Effector memory CD8-positive, alpha-beta T cell (primary cell): ENCODE measurements around the gene CNN1.

Experiments used
- ATAC-seq: fragments of 150-1000 bp; cut with Tn5 transposase; replicated peaks from 2 replicates; pipeline ENCODE4 v1.10.0; 2021; ENCODE audit warnings: mild to moderate bottlenecking, moderate library complexity
- DNase-seq, 3 experiments: peaks; one replicate each; pipeline ENCODE4 v3.0.0; 2021
- H3K27ac Mint-ChIP-seq, 2 donors: one replicate each; pipeline ENCODE4 v1.8.0; 2022; ENCODE audit warnings: mild to moderate bottlenecking in 2 of 2, mixed read lengths in 2 of 2, moderate library complexity in 2 of 2
- H3K27me3 Mint-ChIP-seq, 2 donors: one replicate each; pipeline ENCODE4 v1.8.0; 2022; ENCODE audit warnings: mixed read lengths in 2 of 2
- H3K36me3 Mint-ChIP-seq: one replicate; pipeline ENCODE4 v1.8.0; 2022; ENCODE audit warnings: mild to moderate bottlenecking, moderate library complexity, mixed read lengths; ENCODE audit not compliant: insufficient read depth
- H3K4me1 Mint-ChIP-seq, 2 donors: one replicate each; pipeline ENCODE4 v1.8.0; 2022; ENCODE audit warnings: low read depth in 2 of 2, mixed read lengths in 2 of 2
- H3K4me3 Mint-ChIP-seq, 2 donors: one replicate each; pipeline ENCODE4 v1.8.0; 2022; ENCODE audit warnings: mild to moderate bottlenecking in 2 of 2, mixed read lengths in 2 of 2, moderate library complexity in 2 of 2
- H3K9me3 Mint-ChIP-seq, 2 donors: one replicate each; pipeline ENCODE4 v1.8.0; 2022; ENCODE audit warnings: mixed read lengths in 2 of 2
- total RNA-seq, 9 experiments: gene quantifications; one replicate each; lab custom pipeline; 2026; lab: John Stamatoyannopoulos, UW

The CNN1 gene
- total RNA-seq: 0 to 0.18 (median 0) reads per million in 9 experiments

DNA sequence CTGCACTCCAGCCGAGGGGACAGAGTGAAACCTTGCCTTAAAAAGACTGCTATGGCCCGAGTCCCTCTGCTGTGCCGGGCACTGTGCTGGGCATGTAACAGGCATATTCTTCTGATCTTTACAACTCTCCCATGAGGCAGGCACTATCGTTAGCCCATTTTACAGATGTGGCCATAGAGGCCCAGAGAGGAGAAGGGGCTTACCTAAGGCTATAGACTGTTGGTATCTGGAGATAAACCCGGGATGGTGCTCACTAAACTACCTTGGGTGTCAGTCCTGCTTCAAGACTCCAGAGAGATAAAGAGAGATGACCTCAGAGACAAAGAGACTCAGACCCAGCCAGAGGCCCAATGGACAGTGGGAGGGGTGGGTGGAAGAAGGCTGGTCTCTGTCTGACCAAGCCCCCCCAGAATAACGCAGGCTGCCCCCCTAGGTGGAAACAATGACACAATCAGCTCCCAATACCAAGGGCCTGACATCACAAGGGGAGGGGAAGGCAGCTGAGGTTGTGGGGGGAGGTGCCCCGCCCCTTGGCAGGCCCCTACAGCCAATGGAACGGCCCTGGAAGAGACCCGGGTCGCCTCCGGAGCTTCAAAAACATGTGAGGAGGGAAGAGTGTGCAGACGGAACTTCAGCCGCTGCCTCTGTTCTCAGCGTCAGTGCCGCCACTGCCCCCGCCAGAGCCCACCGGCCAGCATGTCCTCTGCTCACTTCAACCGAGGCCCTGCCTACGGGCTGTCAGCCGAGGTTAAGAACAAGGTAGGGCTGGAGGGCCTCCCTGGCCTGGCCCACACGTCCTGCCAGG is at the start of gene CNN1:
TSS of gene CNN1 (plus strand) at position 620 of the 805 bp plus-strand sequence. CDS start at position 697, 77 bp downstream.
- Mint-ChIP-seq H3K27me3 (peaks cover 20 to 36% of the 10 kb centered on the region in 2 donors), H3K36me3 (peaks cover 7% of the 10 kb centered on the region), H3K4me1 (peaks cover 5 to 6% of the 10 kb centered on the region in 2 donors), H3K9me3 (no peaks in the 10 kb centered on the region), H3K4me3 (no peak within 1 kb of the TSS), H3K27ac (peak within 1 kb of the TSS in 1 of 2 donors; percentile 12)
- no peak for ATAC-seq
- DNase-seq: no peak

DNA sequence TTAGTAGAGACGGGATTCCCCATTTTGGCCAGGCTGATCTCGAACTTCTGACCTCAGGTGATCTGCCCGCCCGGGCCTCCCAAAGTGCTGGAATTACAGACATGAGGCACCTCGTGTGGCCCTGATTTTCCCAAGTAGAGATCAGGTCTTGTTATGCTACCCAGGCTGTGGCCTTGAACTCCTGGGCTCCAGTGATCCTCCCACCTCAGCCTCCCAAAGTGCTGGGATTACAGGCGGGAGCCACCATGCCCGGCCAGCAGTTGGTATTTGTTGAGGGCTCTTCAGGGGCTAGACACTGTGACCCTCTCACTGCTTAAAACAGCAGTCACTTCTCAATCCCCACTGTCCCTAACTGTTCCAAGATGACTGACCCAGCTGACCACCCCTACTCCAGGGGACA is 49.3 kb upstream of the CNN1 start:
- DNase-seq (no peak), ATAC-seq (no peak)
- Mint-ChIP-seq H3K4me3 (no peak overlapping the region), H3K4me1 (no peaks in the 10 kb centered on the region), H3K27ac (no peak overlapping the region), H3K36me3 (peaks cover 28% of the 10 kb centered on the region), H3K27me3 (no peaks in the 10 kb centered on the region), H3K9me3 (no peaks in the 10 kb centered on the region)

DNA sequence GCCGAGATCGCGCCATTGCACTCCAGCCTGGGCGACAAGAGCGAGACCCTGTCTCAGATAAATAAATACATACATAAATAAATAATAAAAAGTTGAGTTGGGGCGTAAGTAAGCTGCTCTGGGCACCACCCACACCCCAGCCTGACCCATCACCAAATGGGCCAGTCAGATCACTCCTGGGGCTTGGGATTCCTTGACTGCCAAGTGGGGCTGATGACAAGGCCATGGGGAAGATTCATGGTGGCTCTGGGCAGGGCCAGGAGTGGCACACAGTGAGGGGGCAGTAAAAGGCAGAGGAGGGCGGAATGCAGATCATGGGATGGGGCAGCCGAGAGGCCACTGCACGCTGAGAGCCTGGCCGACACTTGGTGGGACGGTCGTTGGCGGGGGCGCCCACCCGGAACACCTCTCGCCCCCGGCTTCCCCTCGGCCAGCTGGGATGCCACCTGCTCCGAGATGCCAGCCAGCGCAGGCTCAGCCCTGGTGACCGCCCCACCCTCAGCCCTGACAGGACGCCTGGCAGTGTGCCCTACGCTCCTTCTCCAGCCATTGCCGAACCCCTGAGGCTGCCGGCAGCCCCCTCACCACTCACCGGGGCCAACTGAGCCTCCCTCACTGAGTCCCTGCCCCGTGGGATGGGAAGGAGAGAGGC is 43.9 kb upstream of the CNN1 start:
- no peak for ATAC-seq
- no peaks in the 10 kb centered on the region for H3K27me3 Mint-ChIP-seq

DNA sequence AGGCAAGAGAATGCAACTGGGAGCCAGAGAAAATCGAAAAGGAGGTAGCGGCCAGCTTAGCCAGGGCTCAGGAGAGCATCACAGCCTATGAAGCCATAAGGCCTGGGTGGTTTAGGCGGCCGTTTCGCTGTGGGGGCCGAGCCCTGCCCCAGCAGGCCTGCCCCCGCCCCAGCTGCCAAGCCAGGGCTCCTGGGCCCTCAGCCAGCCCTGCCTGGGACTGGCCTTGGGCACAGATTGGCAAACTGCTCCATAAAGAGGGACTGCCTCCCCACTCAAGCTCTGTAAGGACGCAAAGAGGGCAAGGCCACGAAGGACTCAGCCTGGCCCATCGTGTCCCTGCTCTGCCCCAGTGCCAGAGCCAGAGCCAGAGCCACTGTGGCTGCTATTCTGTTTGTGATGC is 43.2 kb upstream of the CNN1 start:
- ATAC-seq (no peak), DNase-seq (no peak)
- Mint-ChIP-seq H3K9me3 (no peaks in the 10 kb centered on the region), H3K36me3 (peaks cover 21% of the 10 kb centered on the region), H3K27ac (peak overlapping the region in 1 of 2 donors; percentile 39), H3K27me3 (no peaks in the 10 kb centered on the region), H3K4me3 (no peak overlapping the region), H3K4me1 (peaks cover 6 to 8% of the 10 kb centered on the region in 2 donors)

More for the DNA sequence above, 43.9 kb upstream of the CNN1 start:
- Mint-ChIP-seq H3K4me1 (peaks cover 3 to 6% of the 10 kb centered on the region in 2 donors), H3K9me3 (no peaks in the 10 kb centered on the region), H3K36me3 (peaks cover 24% of the 10 kb centered on the region), H3K4me3 (no peak overlapping the region), H3K27ac (peak overlapping the region in 1 of 2 donors; percentile 39)
- DNase-seq: no peak

DNA sequence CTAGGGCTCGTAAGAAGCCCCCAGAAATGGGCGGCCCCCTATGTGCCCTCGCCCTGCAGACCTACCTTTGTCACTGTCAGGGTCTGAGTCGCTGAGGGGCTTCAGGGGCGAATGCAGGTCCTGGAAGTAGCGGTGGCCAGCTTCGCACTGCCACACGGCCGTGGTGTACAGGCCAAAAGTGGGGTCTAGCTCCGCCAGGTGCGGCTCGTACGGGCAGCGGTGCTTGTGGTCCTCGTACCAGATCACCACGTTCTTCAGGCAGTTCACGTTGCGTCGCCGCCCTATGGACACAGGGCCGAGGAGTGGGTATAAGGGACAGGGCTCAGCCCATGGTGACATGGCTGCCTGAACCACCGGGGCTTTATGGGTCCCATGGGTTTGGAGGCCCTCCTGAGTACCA is 42.8 kb upstream of the CNN1 start:
- H3K27me3 Mint-ChIP-seq: no peaks in the 10 kb centered on the region
- no peak overlapping the region for H3K4me3 Mint-ChIP-seq
- H3K4me1 Mint-ChIP-seq: peaks cover 8 to 10% of the 10 kb centered on the region in 2 donors
- H3K27ac Mint-ChIP-seq: no peak overlapping the region
- H3K9me3 Mint-ChIP-seq: no peaks in the 10 kb centered on the region
- peaks cover 25% of the 10 kb centered on the region for H3K36me3 Mint-ChIP-seq
- no peak for ATAC-seq
- no peak for DNase-seq

DNA sequence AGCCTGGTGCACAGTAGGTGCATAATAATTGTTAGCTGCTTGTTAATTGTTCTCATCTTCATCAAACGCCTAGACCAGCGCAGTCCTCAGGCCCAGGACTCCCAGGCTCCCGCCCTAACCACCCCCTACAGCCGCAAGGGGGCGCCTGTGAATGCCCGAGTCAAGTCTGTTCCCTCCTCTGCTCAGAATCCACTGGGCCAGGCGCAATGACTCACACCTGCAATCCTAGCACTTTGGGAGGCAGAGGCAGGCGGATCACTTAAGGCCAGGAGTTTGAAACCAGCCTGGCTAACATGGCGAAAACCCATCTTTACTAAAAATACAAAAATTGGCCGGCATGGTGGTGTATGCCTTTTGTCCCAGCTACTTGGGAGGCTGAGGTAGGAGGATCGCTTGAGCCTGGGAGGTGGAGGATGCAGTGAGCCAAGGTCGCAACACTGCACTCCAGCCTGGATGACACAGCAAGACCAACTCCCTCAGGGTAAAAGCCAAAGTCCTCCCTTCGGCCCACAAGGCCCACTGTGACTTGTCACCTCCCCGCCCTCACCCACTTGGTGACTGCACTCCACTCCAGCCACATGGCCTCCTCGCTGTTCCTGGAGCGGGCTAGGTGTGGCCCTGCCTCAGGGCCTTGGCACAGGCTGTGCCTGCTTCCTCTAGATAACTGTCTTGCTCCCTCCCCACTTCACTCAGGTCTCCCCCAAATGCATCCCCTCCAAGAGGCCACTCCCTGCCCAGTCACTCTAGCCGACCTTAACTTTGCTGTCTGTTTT is 42.1 kb upstream of the CNN1 start:
- H3K36me3 Mint-ChIP-seq: peaks cover 23% of the 10 kb centered on the region
- peak overlapping the region in 1 of 2 donors; percentile 25 for H3K27ac Mint-ChIP-seq
- H3K4me3 Mint-ChIP-seq: no peak overlapping the region
- H3K27me3 Mint-ChIP-seq: no peaks in the 10 kb centered on the region
- H3K4me1 Mint-ChIP-seq: peaks cover 11 to 14% of the 10 kb centered on the region in 2 donors
- no peaks in the 10 kb centered on the region for H3K9me3 Mint-ChIP-seq
- ATAC-seq: peak; percentile 56
- DNase-seq: peak; percentile 41 to 53 (median 45)

DNA sequence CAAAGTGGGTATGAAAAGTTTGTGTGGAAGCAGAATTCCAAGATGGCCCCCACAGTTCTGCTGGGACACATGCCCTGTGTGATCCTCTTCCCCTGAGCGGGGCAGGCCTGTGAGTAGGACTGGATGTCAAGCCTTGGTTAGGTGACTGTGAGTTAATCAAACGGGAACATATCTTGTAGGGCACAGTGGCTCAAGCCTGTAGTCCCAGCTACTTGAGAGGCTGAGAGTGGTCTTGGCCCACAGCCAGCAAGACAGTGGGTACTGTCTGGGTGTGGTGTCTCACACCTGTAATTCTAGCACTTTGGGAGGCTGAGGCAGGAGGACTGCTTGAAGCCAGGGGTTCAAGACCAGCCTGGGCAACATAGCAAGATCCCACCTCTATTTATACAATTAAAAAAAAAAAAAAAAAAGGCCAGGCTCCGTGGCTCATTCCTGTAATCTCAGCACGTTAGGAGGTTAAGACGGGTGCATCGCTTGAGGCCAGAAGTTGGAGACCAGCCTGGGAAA is 39.4 kb upstream of the CNN1 start:
- ATAC-seq: no peak

DNA sequence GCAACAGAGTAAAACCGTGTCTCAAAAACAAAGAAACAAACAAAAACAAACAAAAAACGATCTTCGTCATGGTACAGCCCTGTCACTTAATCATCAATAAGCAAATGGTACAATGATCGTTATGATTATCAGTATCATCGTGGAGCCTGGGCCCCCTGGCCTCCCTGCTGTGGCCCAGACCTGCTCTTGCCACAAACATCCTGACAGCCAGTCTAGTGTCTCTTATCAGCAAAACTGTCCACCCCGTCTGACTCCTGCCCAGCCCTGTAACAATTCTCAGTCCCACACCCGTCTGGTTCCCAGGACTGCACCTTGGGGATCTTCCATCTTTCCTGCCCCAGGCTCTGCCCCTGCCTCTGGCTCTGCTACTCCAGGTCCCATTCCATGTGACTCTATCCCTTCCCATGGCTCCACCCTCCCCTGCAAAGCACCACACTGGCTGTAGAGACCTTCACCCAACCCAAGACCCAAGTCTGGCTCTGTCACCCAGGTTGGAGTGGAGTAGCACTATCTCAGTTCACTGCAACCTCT is 38.7 kb upstream of the CNN1 start:
- H3K4me1 Mint-ChIP-seq: peaks cover 18 to 20% of the 10 kb centered on the region in 2 donors
- no peaks in the 10 kb centered on the region for H3K27me3 Mint-ChIP-seq
- ATAC-seq (no peak), DNase-seq (no peak)
- H3K9me3 Mint-ChIP-seq: no peaks in the 10 kb centered on the region
- H3K36me3 Mint-ChIP-seq: peaks cover 15% of the 10 kb centered on the region
- no peak overlapping the region for H3K4me3 Mint-ChIP-seq
- peak overlapping the region in 1 of 2 donors; percentile 27 for H3K27ac Mint-ChIP-seq

More for the DNA sequence above, 39.4 kb upstream of the CNN1 start:
- Mint-ChIP-seq H3K27ac (no peak overlapping the region), H3K4me3 (no peak overlapping the region), H3K9me3 (no peaks in the 10 kb centered on the region), H3K4me1 (peaks cover 11 to 14% of the 10 kb centered on the region in 2 donors), H3K36me3 (peaks cover 14% of the 10 kb centered on the region), H3K27me3 (no peaks in the 10 kb centered on the region)
- no peak for DNase-seq

DNA sequence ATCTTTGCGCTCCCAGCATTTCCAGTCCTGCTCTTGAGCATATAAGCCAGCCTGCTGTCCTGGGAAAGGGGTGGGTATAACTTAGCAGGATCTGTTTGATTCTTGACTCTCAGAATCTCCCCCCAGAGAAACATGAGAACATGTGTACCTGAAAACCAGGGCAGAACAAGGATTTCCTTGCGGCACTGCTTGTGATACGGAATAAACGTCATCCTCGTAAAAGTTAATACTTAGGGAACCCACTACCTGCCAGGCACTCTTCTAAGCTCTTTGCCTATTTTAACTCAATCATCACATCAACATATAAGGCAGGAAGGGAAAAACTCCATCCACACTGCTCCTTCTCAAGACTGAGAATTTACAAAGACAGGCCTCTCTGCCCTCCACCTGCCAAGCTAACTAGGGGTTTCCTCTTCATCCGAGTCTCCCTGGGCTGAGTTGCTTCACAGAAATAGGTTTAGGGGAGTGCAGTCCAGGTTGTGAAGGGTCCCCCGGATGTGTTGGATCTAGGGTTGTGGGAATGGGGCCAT is 34.1 kb upstream of the CNN1 start:
- no peaks in the 10 kb centered on the region for H3K27me3 Mint-ChIP-seq
- peak overlapping the region; percentile 91 to 98 for H3K27ac Mint-ChIP-seq
- H3K36me3 Mint-ChIP-seq: peaks cover 45% of the 10 kb centered on the region
- H3K4me3 Mint-ChIP-seq: peak overlapping the region; percentile 90 to 93
- H3K4me1 Mint-ChIP-seq: peaks cover 24 to 26% of the 10 kb centered on the region in 2 donors
- DNase-seq: no peak
- ATAC-seq: no peak
- H3K9me3 Mint-ChIP-seq: no peaks in the 10 kb centered on the region

DNA sequence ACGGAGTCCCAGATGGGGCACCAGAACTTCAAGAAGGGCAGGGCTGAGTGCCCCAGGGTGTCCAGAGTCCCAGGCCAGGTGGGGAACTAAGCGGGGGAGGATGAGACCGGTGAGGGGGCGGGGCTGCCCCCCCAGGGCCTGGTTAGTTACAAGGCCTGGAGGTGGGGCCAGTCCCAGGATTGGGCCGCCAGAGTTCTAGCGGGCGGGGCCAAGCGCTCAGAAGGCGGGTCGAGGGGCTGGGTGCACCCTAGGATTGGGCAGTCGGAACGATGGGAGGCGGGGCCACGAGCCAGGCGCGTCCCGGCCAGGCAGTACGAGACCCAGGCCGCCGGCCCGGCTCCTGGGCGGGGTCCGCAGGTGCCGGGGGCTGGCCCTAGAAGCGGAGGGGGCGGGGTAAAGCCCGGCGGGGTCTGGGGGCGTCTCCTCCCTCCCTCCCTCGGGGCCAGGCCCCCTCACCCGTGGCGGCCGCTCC is 33.6 kb upstream of the CNN1 start:
- Mint-ChIP-seq H3K36me3 (peaks cover 42% of the 10 kb centered on the region), H3K27me3 (no peaks in the 10 kb centered on the region), H3K27ac (peak overlapping the region; percentile 91 to 98), H3K4me3 (peak overlapping the region; percentile 90 to 93), H3K9me3 (no peaks in the 10 kb centered on the region), H3K4me1 (peaks cover 21 to 24% of the 10 kb centered on the region in 2 donors)
- DNase-seq: peak; percentile 95 to 98 (median 97)
- ATAC-seq: peak; percentile 92

DNA sequence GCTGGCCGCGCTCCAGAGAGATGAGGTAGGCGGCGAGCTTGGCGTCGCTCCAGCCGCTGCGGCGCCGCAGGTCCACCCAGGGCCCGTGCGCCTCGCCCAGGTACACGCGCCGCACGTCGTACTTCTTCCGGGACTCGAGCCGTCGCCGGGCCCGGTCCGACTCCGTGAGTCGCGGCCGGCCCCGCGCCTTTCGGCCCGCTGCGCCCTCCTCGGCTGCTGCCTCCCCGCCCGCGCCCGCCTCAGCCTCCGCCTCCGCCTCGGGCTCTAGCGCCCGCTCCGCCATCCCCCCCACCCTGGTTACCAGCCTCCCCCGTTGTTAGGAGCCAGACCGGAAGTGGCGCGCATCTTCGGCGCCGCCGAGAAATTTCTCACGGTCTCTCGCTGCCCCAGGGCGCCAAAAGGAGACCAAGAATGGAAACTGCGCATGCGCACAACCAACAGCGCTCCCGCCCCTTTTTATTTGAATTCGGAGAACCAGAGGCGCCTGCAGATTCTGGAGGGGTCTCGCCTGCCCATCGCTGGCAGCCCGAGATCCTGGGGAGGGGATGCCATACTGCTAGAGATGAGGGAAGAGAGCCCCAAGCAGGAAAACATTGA is 33.0 kb upstream of the CNN1 start, which contains the start of gene ZNF653:
TSS of gene ZNF653 (minus strand) at position 336 of the 597 bp plus-strand sequence. CDS start at position 283, 53 bp downstream.
- Mint-ChIP-seq H3K27me3 (no peaks in the 10 kb centered on the region), H3K9me3 (no peaks in the 10 kb centered on the region)

DNA sequence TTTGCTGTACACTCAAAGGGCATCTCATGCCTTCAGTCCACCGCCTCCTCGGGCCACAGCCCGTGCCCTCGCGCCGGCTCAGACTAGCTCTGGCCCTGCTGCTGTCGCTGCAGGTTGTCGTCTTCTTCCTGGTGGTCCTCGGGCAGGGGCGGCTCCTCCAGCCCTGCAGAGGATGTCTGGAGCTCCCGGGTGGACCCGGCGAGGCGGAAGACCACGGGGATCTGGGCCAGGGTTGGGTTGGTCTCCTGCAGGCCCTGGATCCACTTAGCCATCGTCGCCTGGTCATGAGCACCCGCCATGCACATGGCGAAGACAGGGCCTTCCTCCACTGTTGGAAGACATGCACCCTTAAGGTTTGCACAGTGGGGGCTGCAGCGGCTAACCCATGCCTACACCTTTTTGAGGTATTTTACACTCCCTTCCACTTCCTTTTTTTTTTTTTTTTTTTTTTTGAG is 32.5 kb upstream of the CNN1 start:
- Mint-ChIP-seq H3K27me3 (no peaks in the 10 kb centered on the region), H3K27ac (peak overlapping the region; percentile 91 to 98), H3K4me1 (peaks cover 17 to 21% of the 10 kb centered on the region in 2 donors), H3K4me3 (peak overlapping the region; percentile 90 to 93), H3K9me3 (no peaks in the 10 kb centered on the region), H3K36me3 (peaks cover 37% of the 10 kb centered on the region)
- ATAC-seq (peak; percentile 11), DNase-seq (no peak)

More for the DNA sequence above, 33.0 kb upstream of the CNN1 start, which contains the start of gene ZNF653:
- peak within 1 kb of the TSS; percentile 90 to 93 for H3K4me3 Mint-ChIP-seq
- ATAC-seq (peak; percentile 69), DNase-seq (peak; percentile 94 to 97 (median 96))
- H3K27ac Mint-ChIP-seq: peak within 1 kb of the TSS; percentile 91 to 98
- H3K36me3 Mint-ChIP-seq: peaks cover 41% of the 10 kb centered on the region
- H3K4me1 Mint-ChIP-seq: peaks cover 19 to 24% of the 10 kb centered on the region in 2 donors
